ENCODE results near the gene SEMA6B.

The SEMA6B gene

DNA sequence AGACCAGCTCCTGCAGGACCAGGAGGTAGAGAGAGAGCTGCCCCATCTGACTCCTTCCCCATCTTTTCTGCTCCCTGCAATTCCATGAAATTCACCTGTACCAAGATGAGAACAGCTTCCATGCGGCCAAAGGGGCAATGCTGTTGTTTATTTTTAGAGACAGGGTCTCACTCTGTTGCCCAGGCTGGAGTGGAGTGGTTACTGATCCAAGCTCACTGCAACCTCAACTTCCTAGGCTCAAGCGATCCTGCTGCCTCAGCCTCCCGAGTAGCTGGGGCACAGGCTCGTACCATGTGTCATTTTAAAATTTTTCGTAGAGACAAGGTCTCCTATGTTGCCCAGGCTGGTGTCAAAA is 37.6 kb downstream of the SEMA6B start:
- TF ChIP-seq, protein P1, sequence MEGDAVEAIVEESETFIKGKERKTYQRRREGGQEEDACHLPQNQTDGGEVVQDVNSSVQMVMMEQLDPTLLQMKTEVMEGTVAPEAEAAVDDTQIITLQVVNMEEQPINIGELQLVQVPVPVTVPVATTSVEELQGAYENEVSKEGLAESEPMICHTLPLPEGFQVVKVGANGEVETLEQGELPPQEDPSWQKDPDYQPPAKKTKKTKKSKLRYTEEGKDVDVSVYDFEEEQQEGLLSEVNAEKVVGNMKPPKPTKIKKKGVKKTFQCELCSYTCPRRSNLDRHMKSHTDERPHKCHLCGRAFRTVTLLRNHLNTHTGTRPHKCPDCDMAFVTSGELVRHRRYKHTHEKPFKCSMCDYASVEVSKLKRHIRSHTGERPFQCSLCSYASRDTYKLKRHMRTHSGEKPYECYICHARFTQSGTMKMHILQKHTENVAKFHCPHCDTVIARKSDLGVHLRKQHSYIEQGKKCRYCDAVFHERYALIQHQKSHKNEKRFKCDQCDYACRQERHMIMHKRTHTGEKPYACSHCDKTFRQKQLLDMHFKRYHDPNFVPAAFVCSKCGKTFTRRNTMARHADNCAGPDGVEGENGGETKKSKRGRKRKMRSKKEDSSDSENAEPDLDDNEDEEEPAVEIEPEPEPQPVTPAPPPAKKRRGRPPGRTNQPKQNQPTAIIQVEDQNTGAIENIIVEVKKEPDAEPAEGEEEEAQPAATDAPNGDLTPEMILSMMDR (IDR thresholded peaks at IDR 0.05; ENCODE audit: unreplicated experiment in 3 of 3) = no peak
- no peak overlapping the region for H3K27ac Mint-ChIP-seq
- no peak overlapping the region for H3K4me3 Mint-ChIP-seq
- peaks cover 8% of the 10 kb centered on the region for H3K27me3 Mint-ChIP-seq (ENCODE audit: low read depth)
- no peaks in the 10 kb centered on the region for H3K36me3 Mint-ChIP-seq (ENCODE audit: low read depth)
- H3K9me3 Mint-ChIP-seq = no peaks in the 10 kb centered on the region
- peaks cover 11% of the 10 kb centered on the region for H3K4me1 Mint-ChIP-seq

DNA sequence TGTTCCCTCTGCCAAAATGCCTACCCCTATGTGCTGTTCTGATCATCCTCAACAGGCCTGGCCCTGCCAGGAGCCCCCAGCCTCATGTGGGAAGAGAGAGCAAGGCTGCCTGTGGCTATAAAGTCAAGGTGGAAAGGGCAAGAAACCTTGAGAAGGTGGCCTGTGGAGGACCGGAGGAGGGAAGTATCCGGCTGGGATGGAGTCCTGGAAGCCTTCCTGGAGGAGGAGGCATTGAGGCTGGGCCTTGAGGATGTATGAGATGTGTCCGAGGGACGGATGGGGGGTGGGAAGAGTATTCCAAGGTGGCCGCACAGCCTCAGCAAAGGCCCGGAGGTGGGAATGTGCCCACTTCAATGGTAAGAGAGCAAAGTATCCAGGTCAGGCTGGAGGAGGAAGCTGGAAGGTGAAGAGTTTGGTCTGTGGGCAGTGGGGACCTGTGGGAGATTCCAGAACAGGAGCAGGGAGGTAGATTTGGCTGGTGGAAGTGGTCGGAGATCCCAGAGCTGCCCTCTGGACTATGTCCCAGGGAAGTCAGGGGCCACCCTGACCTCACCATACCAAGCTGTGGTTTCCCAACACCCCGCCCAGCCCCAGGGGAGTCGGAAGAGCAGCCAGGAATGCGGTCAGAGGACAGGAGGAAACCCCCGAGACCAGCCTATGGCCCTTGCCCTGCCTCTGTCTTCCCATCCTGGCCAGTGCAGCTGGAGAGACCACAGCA is 38.2 kb downstream of the SEMA6B start:
- TF ChIP-seq, protein P1 (IDR thresholded peaks at IDR 0.05; ENCODE audit: unreplicated experiment in 3 of 3) = no peak
- H3K4me1 Mint-ChIP-seq = peaks cover 11% of the 10 kb centered on the region
- no peaks in the 10 kb centered on the region for H3K9me3 Mint-ChIP-seq
- H3K27ac Mint-ChIP-seq = no peak overlapping the region
- H3K36me3 Mint-ChIP-seq (ENCODE audit: low read depth) = no peaks in the 10 kb centered on the region
- peaks cover 8% of the 10 kb centered on the region for H3K27me3 Mint-ChIP-seq (ENCODE audit: low read depth)
- H3K4me3 Mint-ChIP-seq = no peak overlapping the region

DNA sequence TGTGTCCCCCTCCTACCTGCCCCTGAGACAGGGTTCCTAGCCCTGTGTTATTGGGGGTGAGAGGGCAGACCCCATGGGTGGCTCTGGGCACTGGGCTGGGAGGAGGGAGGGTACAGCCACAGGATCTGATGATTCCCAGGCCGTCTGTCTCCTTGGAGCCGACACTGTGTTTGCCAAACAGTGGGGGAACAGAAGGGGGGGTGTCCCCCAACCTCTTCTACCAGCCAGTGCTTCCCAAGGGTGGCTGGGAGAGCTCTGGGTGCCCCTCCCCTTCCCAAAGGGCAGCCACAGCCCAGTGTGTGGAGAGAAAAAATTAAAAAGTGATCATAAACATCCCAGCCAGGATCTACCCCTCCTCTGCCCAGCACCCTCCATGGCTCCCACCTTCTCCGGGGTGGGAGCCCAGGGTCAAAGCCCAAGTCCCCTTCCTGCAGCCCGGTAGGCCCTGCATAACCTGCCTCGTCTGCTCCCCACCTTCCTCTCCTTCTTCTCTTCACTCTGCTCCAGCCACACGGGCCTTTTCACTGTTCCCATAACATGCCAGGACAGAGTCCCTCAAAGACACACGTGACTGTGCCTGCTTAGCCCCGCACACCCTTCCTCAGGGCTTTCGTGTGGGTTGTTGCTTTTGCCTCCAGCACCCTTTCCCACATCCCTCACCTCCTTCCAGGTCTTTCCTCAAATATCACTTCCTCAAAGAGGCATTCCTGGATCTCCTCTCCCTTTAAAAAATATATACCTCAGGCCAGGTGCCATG is 39.8 kb downstream of the SEMA6B start:
- Mint-ChIP-seq H3K9me3 (no peaks in the 10 kb centered on the region), H3K4me3 (peak overlapping the region in 1 of 3 experiments; percentile 58), H3K27me3 (ENCODE audit: low read depth) (peaks cover 4% of the 10 kb centered on the region), H3K27ac (peak overlapping the region in 2 of 3 experiments; percentile 62 to 74), H3K4me1 (peaks cover 11% of the 10 kb centered on the region), H3K36me3 (ENCODE audit: low read depth) (no peaks in the 10 kb centered on the region)
- TF ChIP-seq, protein P1 (IDR thresholded peaks at IDR 0.05; ENCODE audit: unreplicated experiment in 3 of 3) = no peak

DNA sequence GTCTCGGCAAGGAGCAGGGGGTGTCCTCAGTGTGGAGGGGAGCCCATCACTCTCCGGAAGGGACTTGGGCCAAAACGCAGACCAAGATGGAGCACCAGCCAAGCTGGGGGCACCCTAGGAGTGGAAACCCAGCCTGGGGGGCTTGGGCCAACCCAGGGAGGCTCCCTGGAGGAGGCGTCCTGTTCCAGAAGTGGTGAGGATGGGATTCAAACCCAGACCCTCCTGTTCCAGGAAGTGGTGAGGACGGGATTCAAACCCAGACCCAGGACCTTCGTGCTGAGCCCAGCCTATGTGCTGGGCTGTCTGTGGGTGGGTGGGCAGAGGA is 40.4 kb downstream of the SEMA6B start:
- TF ChIP-seq, protein P1 (IDR thresholded peaks at IDR 0.05; ENCODE audit: unreplicated experiment in 3 of 3) = no peak
- Mint-ChIP-seq H3K9me3 (no peaks in the 10 kb centered on the region), H3K4me1 (peaks cover 11% of the 10 kb centered on the region), H3K27me3 (ENCODE audit: low read depth) (peaks cover 4% of the 10 kb centered on the region), H3K4me3 (no peak overlapping the region), H3K36me3 (ENCODE audit: low read depth) (no peaks in the 10 kb centered on the region), H3K27ac (peak overlapping the region in 1 of 3 experiments; percentile 59)

DNA sequence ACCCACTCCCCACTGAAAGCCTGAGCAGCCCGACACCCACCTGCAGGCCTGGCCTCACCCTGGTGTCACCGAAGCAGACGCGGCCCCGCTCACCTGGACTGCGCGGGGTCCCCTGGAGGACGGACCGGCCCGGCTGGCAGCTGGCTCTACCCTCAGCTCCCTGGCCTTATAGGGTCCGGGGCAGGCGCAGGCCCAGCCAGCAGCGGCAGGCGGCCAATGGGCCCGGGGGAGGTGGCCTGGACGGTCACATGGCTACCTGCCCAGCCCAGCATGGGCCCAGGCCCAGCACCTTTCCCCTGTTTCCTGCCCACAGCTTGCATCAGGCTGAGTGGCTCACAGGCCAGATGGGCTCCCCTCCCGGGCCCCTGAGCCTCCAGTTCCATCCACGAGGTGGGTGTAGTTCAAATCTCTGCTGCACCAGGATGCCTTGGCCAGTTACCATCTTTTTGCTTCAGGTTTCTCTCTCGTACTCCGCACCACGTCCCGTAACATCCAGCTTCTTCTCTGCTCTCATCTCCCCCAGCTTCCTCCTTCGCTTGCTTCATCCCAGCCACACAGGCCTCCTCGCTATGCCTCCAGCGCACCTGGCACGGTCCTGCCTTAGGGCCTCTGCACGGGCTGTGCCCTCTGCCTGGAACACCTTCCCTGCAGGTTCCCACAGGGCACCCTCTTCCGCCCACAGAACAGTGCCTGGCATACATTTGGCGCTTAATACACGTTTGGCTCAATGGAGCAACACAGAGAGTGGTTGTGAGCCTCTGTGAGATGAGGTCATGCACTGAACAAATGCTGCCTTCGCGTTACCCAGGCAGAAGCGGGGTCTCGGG is 40.9 kb downstream of the SEMA6B start, which contains the start of gene PLIN4:
Gene PLIN4 (minus strand): TSS at position 142 of the 827 bp plus-strand sequence. CDS start 214 bp downstream, outside the sequence.
- H3K4me3 Mint-ChIP-seq = peak within 1 kb of the TSS in 2 of 3 experiments; percentile 11 to 31
- H3K9me3 Mint-ChIP-seq = no peaks in the 10 kb centered on the region
- H3K36me3 Mint-ChIP-seq (ENCODE audit: low read depth) = no peaks in the 10 kb centered on the region
- TF ChIP-seq, protein P1 (IDR thresholded peaks at IDR 0.05; ENCODE audit: unreplicated experiment in 3 of 3) = no peak
- H3K27ac Mint-ChIP-seq = peak within 1 kb of the TSS in 2 of 3 experiments; percentile 51 to 59
- H3K27me3 Mint-ChIP-seq (ENCODE audit: low read depth) = peaks cover 4% of the 10 kb centered on the region
- H3K4me1 Mint-ChIP-seq = peaks cover 11% of the 10 kb centered on the region
